Neural cell (in vitro differentiated cells): Measurements from ENCODE around the gene TSPO2. TPM values are rescaled to one million over a fixed set of nuclear protein-coding genes. Genes with fewer than 3 reads are reported as not detected.
"Not testable (repeated sequence)": the region's sequence is repeated elsewhere in the genome, so short reads cannot be mapped to it uniquely, and the experiment has no call there.

Experiments used
- H2AFZ ChIP-seq: fragments of 200-600, 300-800 bp; sonication (generic), shearing (Covaris generic); 2 replicates; pipeline ENCODE4 v1.6.0; 2014; ENCODE audit warnings: low read depth, mild to moderate bottlenecking, antibody characterized with exemption, low read length, moderate library complexity
- H3F3A ChIP-seq: fragments of 200-600 bp; shearing (Covaris generic); 2 replicates; pipeline ENCODE4 v1.6.1; 2016; ENCODE audit warnings: mild to moderate bottlenecking, moderate library complexity, mixed read lengths, antibody characterized with exemption, low read length; ENCODE audit not compliant: insufficient read depth, poor library complexity, severe bottlenecking
- H3K27ac ChIP-seq: fragments of 200-600, 300-800 bp; sonication (generic), shearing (Covaris generic); 2 replicates; pipeline ENCODE4 v1.5.1; 2014; ENCODE audit warnings: mild to moderate bottlenecking, low read length, moderate library complexity
- H3K27me3 ChIP-seq: fragments of 300-800, 200-600 bp; sonication (generic), shearing (Covaris generic); 2 replicates; pipeline ENCODE4 v1.6.0; 2014; ENCODE audit warnings: mild to moderate bottlenecking, low read depth, low read length, moderate library complexity; ENCODE audit not compliant: insufficient read depth
- H3K36me3 ChIP-seq: fragments of 300-800, 200-600 bp; sonication (generic), shearing (Covaris generic); 2 replicates; pipeline ENCODE4 v1.5.1; 2014; ENCODE audit warnings: mild to moderate bottlenecking, antibody characterized with exemption, low read length, moderate library complexity; ENCODE audit not compliant: insufficient read depth
- H3K4me2 ChIP-seq: fragments of 300-800, 200-600 bp; sonication (generic), shearing (Covaris generic); 2 replicates; pipeline ENCODE4 v1.6.0; 2014; ENCODE audit warnings: mild to moderate bottlenecking, low read length
- H3K4me3 ChIP-seq: fragments of 300-800, 200-600 bp; sonication (generic), shearing (Covaris generic); 2 replicates; pipeline ENCODE4 v1.5.1; 2014; ENCODE audit warnings: mild to moderate bottlenecking, low read length, moderate library complexity
- H3K79me2 ChIP-seq: fragments of 200-600 bp; shearing (Covaris generic); replicated peaks from 2 replicates; pipeline ENCODE4 v1.6.0; 2014; ENCODE audit warnings: mild to moderate bottlenecking, low read length, moderate library complexity; ENCODE audit not compliant: insufficient read depth
- H3K9ac ChIP-seq: fragments of 300-800, 200-600 bp; sonication (generic), shearing (Covaris generic); 2 replicates; pipeline ENCODE4 v1.6.1; 2016; ENCODE audit warnings: mild to moderate bottlenecking, low read length, mixed read lengths
- H3K9me2 ChIP-seq: fragments of 200-600 bp; shearing (Covaris generic); 2 replicates; pipeline ENCODE4 v1.6.1; 2016; ENCODE audit warnings: mild to moderate bottlenecking, low read length, mixed read lengths; ENCODE audit not compliant: insufficient read depth
- H3K9me3 ChIP-seq: fragments of 200-600, 300-800 bp; sonication (generic), shearing (Covaris generic); 2 replicates; pipeline ENCODE4 v1.6.1; 2016; ENCODE audit warnings: mild to moderate bottlenecking, mixed run types, low read length, moderate library complexity, mixed read lengths
- H4K20me1 ChIP-seq: fragments of 200-600 bp; shearing (Covaris generic); 2 replicates; pipeline ENCODE4 v1.6.1; 2016; ENCODE audit warnings: mild to moderate bottlenecking, mixed run types; ENCODE audit not compliant: insufficient read depth
- EP300 ChIP-seq: fragments of 450-650 bp; conservative IDR thresholded peaks from 2 replicates; pipeline ENCODE4 v1.6.1; 2014; ENCODE audit warnings: antibody characterized with exemption, mild to moderate bottlenecking, moderate library complexity; ENCODE audit not compliant: poor library complexity, severe bottlenecking
- EZH2 ChIP-seq: fragments of 200-600, 300-800 bp; shearing (Covaris generic), sonication (generic); IDR thresholded peaks from 2 replicates; pipeline ENCODE4 v1.6.1; 2014; ENCODE audit warnings: antibody characterized with exemption, low read length, borderline replicate concordance, mild to moderate bottlenecking; ENCODE audit not compliant: insufficient read depth, poor library complexity, severe bottlenecking
- MXI1 ChIP-seq: fragments of 450-650 bp; conservative IDR thresholded peaks from 2 replicates; pipeline ENCODE4 v1.6.1; 2014; ENCODE audit warnings: antibody characterized with exemption, mild to moderate bottlenecking; ENCODE audit not compliant: poor library complexity, severe bottlenecking
- POLR2AphosphoS5 ChIP-seq: IDR thresholded peaks from 2 replicates; pipeline ENCODE4 v1.6.1; 2012
- RAD21 ChIP-seq: fragments of 450-650 bp; conservative IDR thresholded peaks from 2 replicates; pipeline ENCODE4 v1.6.1; 2014; ENCODE audit warnings: antibody characterized with exemption, mild to moderate bottlenecking, moderate library complexity
- SMC3 ChIP-seq: fragments of 450-650 bp; conservative IDR thresholded peaks from 2 replicates; pipeline ENCODE4 v1.6.1; 2014; ENCODE audit warnings: antibody characterized with exemption, mild to moderate bottlenecking, moderate library complexity; ENCODE audit not compliant: poor library complexity
- TAF1 ChIP-seq: IDR thresholded peaks from 2 replicates; pipeline ENCODE4 v1.6.1; 2012; ENCODE audit warnings: low read depth
- polyA plus RNA-seq: library from polyadenylated mRNA; depleted of rRNA; stranded (reverse); fragments of >200 nt; gene quantifications from 2 replicates; pipeline ENCODE4 v1.2.3, GENCODE V29; 2014
- TF ChIP-seq, protein P1 (sequence below): fragments of 450-650 bp; IDR thresholded peaks from 2 replicates; pipeline ENCODE4 v1.5.1; 2014; ENCODE audit warnings: antibody characterized with exemption, mild to moderate bottlenecking, moderate library complexity; ENCODE audit not compliant: poor library complexity, severe bottlenecking
- TF ChIP-seq, protein P2 (sequence below): IDR thresholded peaks from 2 replicates; pipeline ENCODE4 v1.6.1; 2012; ENCODE audit warnings: borderline replicate concordance

Gene TSPO2
- polyA plus RNA-seq, 1 donor from 2014 or later = not detected

DNA sequence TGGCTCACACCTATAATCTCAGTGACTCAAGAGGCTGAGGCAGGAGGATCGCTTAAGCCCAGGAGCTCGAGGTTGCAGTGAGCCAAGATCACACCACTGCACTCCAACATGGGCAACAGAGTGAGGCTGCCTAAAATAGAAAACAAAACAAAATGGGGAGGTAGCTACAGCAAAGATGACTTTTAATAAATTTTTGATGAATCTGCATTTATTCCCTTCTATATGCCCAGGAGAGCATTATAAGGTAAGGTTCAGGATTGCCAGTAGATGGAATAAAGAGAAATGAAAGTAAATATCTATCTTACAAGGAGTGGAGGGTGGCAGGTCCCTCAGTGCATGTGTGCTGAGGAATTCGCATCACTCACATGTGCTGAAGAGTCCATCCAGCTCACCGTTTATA lies 27.5 kb upstream of the TSPO2 start:
- no peaks in the 10 kb centered on the region for H3K9me3 ChIP-seq
- H2AFZ ChIP-seq = no peak overlapping the region
- no peak overlapping the region for H3K9ac ChIP-seq
- no peak overlapping the region for H3K27ac ChIP-seq
- no peak overlapping the region for H3K4me2 ChIP-seq
- H3K27me3 ChIP-seq = no peaks in the 10 kb centered on the region
- no peaks in the 10 kb centered on the region for H3K9me2 ChIP-seq
- no peaks in the 10 kb centered on the region for H3K36me3 ChIP-seq
- H3F3A ChIP-seq = no peaks in the 10 kb centered on the region
- TF ChIP-seq MXI1 (no peak), SMC3 (no peak), RAD21 (no peak), TAF1 (no peak), POLR2AphosphoS5 (no peak), EP300 (no peak), EZH2 (no peak)
- TF ChIP-seq, protein P1, sequence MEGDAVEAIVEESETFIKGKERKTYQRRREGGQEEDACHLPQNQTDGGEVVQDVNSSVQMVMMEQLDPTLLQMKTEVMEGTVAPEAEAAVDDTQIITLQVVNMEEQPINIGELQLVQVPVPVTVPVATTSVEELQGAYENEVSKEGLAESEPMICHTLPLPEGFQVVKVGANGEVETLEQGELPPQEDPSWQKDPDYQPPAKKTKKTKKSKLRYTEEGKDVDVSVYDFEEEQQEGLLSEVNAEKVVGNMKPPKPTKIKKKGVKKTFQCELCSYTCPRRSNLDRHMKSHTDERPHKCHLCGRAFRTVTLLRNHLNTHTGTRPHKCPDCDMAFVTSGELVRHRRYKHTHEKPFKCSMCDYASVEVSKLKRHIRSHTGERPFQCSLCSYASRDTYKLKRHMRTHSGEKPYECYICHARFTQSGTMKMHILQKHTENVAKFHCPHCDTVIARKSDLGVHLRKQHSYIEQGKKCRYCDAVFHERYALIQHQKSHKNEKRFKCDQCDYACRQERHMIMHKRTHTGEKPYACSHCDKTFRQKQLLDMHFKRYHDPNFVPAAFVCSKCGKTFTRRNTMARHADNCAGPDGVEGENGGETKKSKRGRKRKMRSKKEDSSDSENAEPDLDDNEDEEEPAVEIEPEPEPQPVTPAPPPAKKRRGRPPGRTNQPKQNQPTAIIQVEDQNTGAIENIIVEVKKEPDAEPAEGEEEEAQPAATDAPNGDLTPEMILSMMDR = no peak
- TF ChIP-seq, protein P2, sequence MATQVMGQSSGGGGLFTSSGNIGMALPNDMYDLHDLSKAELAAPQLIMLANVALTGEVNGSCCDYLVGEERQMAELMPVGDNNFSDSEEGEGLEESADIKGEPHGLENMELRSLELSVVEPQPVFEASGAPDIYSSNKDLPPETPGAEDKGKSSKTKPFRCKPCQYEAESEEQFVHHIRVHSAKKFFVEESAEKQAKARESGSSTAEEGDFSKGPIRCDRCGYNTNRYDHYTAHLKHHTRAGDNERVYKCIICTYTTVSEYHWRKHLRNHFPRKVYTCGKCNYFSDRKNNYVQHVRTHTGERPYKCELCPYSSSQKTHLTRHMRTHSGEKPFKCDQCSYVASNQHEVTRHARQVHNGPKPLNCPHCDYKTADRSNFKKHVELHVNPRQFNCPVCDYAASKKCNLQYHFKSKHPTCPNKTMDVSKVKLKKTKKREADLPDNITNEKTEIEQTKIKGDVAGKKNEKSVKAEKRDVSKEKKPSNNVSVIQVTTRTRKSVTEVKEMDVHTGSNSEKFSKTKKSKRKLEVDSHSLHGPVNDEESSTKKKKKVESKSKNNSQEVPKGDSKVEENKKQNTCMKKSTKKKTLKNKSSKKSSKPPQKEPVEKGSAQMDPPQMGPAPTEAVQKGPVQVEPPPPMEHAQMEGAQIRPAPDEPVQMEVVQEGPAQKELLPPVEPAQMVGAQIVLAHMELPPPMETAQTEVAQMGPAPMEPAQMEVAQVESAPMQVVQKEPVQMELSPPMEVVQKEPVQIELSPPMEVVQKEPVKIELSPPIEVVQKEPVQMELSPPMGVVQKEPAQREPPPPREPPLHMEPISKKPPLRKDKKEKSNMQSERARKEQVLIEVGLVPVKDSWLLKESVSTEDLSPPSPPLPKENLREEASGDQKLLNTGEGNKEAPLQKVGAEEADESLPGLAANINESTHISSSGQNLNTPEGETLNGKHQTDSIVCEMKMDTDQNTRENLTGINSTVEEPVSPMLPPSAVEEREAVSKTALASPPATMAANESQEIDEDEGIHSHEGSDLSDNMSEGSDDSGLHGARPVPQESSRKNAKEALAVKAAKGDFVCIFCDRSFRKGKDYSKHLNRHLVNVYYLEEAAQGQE = no peak
- no peaks in the 10 kb centered on the region for H3K79me2 ChIP-seq
- no peak overlapping the region for H3K4me3 ChIP-seq
- H4K20me1 ChIP-seq = no peaks in the 10 kb centered on the region

DNA sequence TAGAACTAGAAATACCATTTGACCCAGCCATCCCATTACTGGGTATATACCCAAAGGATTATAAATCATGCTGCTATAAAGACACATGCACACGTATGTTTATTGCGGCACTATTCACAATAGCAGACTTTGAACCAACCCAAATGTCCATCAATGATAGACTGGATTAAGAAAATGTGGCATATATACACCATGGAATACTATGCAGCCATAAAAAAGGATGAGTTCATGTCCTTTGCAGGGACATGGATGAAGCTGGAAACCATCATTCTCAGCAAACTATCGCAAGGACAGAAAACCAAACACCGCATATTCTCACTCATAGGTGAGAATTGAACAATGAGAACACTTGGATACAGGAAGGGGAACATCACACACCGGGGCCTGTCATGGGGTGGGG lies 26.4 kb upstream of the TSPO2 start:
- H3K79me2 ChIP-seq, H3K27ac ChIP-seq, H4K20me1 ChIP-seq, H3K4me3 ChIP-seq, H3K9me3 ChIP-seq, H3F3A ChIP-seq, H3K27me3 ChIP-seq, H3K4me2 ChIP-seq, H2AFZ ChIP-seq, H3K36me3 ChIP-seq, H3K9ac ChIP-seq, H3K9me2 ChIP-seq: not testable (repeated sequence)

DNA sequence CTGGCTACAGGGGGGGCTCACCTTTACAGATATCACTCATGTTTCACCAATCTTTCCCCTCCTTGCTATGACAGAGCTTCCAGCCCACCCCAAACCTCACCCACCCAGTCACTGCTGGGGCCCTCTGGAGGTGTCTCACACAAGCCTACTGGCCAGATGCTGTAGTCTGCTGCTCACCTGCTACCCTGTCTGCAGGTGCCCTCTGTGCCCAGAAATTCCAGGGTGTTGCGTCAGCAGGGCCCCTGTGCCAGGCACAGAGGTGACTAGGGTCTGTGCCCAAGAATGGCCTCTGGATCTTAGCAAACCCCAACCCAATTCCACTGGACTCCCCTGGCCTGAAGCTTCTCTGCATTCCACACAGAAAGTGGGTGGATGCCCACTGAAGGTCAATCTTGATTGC lies 24.6 kb upstream of the TSPO2 start:
- no peaks in the 10 kb centered on the region for H3K36me3 ChIP-seq
- no peaks in the 10 kb centered on the region for H3K27me3 ChIP-seq
- H3K27ac ChIP-seq = no peak overlapping the region
- H2AFZ ChIP-seq = no peak overlapping the region
- TF ChIP-seq TAF1 = no peak
- TF ChIP-seq SMC3 = no peak
- no peak for TF ChIP-seq POLR2AphosphoS5
- TF ChIP-seq, protein P1 = no peak
- no peak for TF ChIP-seq RAD21
- TF ChIP-seq EZH2 = no peak
- TF ChIP-seq MXI1 = no peak
- no peak for TF ChIP-seq EP300
- TF ChIP-seq, protein P2 = no peak
- H3K79me2 ChIP-seq = no peaks in the 10 kb centered on the region
- no peak overlapping the region for H3K4me3 ChIP-seq
- H3F3A ChIP-seq = no peaks in the 10 kb centered on the region
- H3K9me3 ChIP-seq = peaks cover 3% of the 10 kb centered on the region
- H3K9ac ChIP-seq = no peak overlapping the region
- H3K9me2 ChIP-seq = no peaks in the 10 kb centered on the region
- H4K20me1 ChIP-seq = no peaks in the 10 kb centered on the region
- no peak overlapping the region for H3K4me2 ChIP-seq
